ENCODE measurements around the gene CRAT. TPM values are rescaled to one million over a fixed set of nuclear protein-coding genes. Genes with fewer than 3 reads are reported as not detected.

Gene CRAT
- total RNA-seq, 4 donors from 2014 or later, result 137 to 167 (median 144) TPM

DNA sequence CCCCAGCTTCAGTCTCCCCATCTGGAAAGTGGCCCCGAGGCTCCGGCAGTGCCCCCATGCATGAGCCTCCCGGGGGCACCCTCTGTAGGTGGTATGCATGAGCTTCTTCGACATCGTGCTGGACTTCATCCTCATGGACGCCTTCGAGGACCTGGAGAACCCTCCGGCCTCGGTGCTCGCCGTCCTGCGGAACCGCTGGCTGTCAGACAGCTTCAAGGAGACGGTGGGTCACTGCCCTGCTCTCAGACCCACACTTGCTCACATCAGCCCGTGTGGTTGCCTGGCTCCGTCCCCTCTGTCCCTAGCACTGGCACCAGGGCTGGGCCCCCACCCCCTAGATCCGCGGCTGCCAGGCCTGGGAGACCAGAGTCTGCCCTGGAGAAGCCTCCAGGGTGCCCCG lies 42.5 kb downstream of the CRAT start:
- no peaks in the 10 kb centered on the region for H3K27me3 ChIP-seq
- intact Hi-C loops (cut with DNase I; ENCODE audit: low total_unique reads), result no loop called here
- in situ Hi-C loops (cut with MboI; ENCODE audit: low sequenced_read_pairs in 4 of 4), result no loop called here
- no peak overlapping the region for H3K27ac ChIP-seq
- no peaks in the 10 kb centered on the region for H3K9me3 ChIP-seq
- ATAC-seq (no peak), DNase-seq (no peak)
- no peak overlapping the region for H3K4me3 ChIP-seq
- H3K4me1 ChIP-seq, result no peaks in the 10 kb centered on the region
- no peak for TF ChIP-seq POLR2A (IDR thresholded peaks at IDR 0.05)
- TF ChIP-seq, protein P1, sequence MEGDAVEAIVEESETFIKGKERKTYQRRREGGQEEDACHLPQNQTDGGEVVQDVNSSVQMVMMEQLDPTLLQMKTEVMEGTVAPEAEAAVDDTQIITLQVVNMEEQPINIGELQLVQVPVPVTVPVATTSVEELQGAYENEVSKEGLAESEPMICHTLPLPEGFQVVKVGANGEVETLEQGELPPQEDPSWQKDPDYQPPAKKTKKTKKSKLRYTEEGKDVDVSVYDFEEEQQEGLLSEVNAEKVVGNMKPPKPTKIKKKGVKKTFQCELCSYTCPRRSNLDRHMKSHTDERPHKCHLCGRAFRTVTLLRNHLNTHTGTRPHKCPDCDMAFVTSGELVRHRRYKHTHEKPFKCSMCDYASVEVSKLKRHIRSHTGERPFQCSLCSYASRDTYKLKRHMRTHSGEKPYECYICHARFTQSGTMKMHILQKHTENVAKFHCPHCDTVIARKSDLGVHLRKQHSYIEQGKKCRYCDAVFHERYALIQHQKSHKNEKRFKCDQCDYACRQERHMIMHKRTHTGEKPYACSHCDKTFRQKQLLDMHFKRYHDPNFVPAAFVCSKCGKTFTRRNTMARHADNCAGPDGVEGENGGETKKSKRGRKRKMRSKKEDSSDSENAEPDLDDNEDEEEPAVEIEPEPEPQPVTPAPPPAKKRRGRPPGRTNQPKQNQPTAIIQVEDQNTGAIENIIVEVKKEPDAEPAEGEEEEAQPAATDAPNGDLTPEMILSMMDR (IDR thresholded peaks at IDR 0.05 in 4 of 5, conservative IDR thresholded peaks at IDR 0.05 in 1 of 5), result no peak
- peaks cover 0 to 55% of the 10 kb centered on the region in 2 donors for H3K36me3 ChIP-seq

DNA sequence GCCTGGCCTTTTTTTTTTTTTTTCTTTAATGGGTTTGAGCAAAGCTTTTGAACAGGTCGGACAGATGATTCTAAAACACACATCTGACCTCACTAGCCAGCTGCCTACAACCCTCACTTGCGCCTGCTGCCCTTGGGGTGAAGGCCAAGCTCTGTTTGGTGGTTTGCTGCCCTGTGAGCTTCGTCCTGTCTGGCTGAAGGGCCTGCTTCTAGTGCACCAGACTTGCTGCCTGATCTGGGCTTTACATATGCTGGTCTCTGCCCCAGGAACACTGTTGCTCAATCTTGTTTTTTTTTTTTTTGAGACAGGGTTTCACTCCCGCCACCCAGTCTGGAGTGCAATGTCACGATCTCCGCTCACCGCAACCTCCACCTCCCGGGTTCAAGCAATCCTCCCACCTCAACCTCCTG lies 46.1 kb downstream of the CRAT start:
- intact Hi-C loops (cut with DNase I; ENCODE audit: low total_unique reads), result no loop called here
- Histone ChIP-seq H3K36me3 (peaks cover 0 to 71% of the 10 kb centered on the region in 2 donors), H3K27me3 (no peaks in the 10 kb centered on the region), H3K4me3 (no peak overlapping the region), H3K9me3 (no peaks in the 10 kb centered on the region), H3K4me1 (no peaks in the 10 kb centered on the region), H3K27ac (no peak overlapping the region)
- DNase-seq (no peak), ATAC-seq (no peak)
- TF ChIP-seq POLR2A (IDR thresholded peaks at IDR 0.05), result no peak
- in situ Hi-C loops (cut with MboI; ENCODE audit: low sequenced_read_pairs in 4 of 4), result no loop called here

DNA sequence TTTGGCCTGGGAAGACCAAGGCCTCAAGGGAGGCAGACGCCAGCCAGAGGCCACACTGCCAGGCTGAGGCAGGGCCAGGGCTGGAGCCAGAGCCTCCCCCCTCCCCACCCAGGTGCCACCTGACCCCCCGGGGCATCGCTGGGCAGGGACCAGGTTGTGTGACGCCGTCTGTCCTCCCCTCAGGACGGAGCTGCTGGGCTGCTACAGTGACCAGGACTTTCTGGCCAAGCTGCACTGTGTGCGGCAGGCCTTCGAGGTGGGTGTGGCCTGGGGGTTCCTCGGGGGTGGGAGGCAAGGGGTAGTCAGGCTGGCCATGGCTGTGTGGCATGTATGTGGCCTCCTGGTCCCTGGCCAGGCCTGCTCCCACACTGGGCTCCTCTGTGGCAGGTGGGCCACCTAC lies 47.5 kb downstream of the CRAT start:
- ATAC-seq, result no peak
- TF ChIP-seq, protein P1 (IDR thresholded peaks at IDR 0.05 in 4 of 5, conservative IDR thresholded peaks at IDR 0.05 in 1 of 5), result no peak
- no peak for TF ChIP-seq POLR2A (IDR thresholded peaks at IDR 0.05)
- DNase-seq, result no peak
- Histone ChIP-seq H3K27ac (no peak overlapping the region), H3K4me1 (no peaks in the 10 kb centered on the region), H3K27me3 (no peaks in the 10 kb centered on the region), H3K36me3 (peaks cover 0 to 72% of the 10 kb centered on the region in 2 donors), H3K4me3 (no peak overlapping the region), H3K9me3 (no peaks in the 10 kb centered on the region)
- in situ Hi-C loops (cut with MboI; ENCODE audit: low sequenced_read_pairs in 4 of 4), result no loop called here
- intact Hi-C loops (cut with DNase I; ENCODE audit: low total_unique reads), result no loop called here

DNA sequence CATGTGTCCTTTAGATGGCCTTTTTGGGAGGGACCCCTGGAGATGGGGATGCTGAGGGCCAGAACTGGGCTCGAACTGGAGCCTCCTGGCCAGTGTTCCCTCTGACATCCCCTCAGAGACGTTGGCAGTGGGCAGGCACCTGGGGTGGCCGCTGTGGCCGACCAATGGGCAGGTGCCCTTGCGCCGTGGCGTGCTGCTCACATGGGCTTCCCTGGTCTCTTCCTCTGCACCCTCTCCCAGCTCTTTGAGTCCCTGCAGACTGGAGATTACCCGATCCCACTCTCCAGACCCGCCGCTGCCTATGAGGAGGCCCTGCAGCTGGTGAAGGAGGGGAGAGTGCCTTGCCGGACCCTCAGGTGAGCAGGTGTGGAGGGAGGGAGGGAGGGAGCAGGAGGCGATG lies 49.6 kb downstream of the CRAT start:
- in situ Hi-C loops (cut with MboI; ENCODE audit: low sequenced_read_pairs in 4 of 4), result no loop called here
- no peaks in the 10 kb centered on the region for H3K4me1 ChIP-seq
- H3K9me3 ChIP-seq, result no peaks in the 10 kb centered on the region
- no peak for DNase-seq
- H3K27ac ChIP-seq, result no peak overlapping the region
- H3K4me3 ChIP-seq, result no peak overlapping the region
- intact Hi-C loops (cut with DNase I; ENCODE audit: low total_unique reads), result no loop called here
- no peaks in the 10 kb centered on the region for H3K27me3 ChIP-seq
- peaks cover 0 to 68% of the 10 kb centered on the region in 2 donors for H3K36me3 ChIP-seq
- ATAC-seq, result no peak
- TF ChIP-seq, protein P1 (IDR thresholded peaks at IDR 0.05 in 4 of 5, conservative IDR thresholded peaks at IDR 0.05 in 1 of 5), result no peak
- TF ChIP-seq POLR2A (IDR thresholded peaks at IDR 0.05), result no peak

DNA sequence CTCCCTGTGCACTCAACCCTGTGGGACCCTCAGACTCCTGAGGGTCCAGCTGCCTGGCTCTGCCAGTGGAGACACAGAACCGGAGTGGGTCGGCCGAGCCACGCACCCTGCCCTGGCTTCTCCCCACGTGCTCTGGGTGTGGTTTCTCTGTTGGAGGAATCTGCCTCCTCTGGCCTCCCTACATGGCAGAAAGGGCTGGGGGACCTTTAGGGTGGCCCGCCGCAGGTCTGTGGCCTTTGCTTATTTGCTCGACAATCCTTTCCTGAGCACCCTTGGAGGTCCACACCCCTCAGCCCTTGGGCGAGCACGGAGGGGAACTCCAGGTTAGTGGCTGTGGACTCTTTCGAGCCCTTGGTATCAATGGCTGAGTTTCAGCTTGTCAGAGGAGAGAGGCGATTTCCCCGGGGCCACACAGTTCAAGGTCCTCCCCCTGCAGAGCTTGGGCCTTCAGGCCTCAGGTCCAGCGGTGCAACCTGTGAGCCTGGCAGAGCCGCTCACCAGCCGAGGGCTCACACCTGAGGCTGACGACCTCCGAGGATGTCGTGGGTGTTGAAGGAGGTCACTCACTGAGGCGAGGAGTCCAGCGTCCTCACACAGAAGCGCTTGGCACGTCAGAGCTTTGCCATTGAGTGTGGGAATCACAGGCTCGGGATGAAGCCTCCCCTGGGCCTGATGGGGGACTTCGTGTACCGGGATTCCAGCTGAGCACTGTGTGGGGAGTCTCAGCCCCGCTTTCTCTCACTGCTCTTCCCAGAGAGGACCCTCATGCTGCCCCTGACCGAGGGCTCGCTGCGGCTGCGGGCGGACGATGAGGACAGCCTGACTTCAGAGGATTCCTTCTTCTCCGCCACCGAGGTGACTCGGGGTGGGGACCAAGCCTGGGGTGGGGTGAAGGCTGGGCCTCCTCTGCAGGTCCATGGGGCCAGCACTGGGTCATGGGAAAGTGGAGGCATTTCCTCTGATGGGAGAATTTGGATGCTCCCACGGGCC lies 50.5 kb downstream of the CRAT start:
- DNase-seq (no peak), ATAC-seq (no peak)
- H3K27ac ChIP-seq, result no peak overlapping the region
- in situ Hi-C loops (cut with MboI; ENCODE audit: low sequenced_read_pairs in 4 of 4) (no loop called here), intact Hi-C loops (cut with DNase I; ENCODE audit: low total_unique reads) (no loop called here)
- no peaks in the 10 kb centered on the region for H3K4me1 ChIP-seq
- TF ChIP-seq POLR2A (IDR thresholded peaks at IDR 0.05), result no peak
- TF ChIP-seq, protein P1 (IDR thresholded peaks at IDR 0.05 in 4 of 5, conservative IDR thresholded peaks at IDR 0.05 in 1 of 5), result no peak
- H3K36me3 ChIP-seq, result peaks cover 0 to 59% of the 10 kb centered on the region in 2 donors
- no peak overlapping the region for H3K4me3 ChIP-seq
- H3K9me3 ChIP-seq, result no peaks in the 10 kb centered on the region
- H3K27me3 ChIP-seq, result no peaks in the 10 kb centered on the region

Data from gastrocnemius medialis (tissue), 4 donors.